Suprapubic skin (tissue), 4 donors: ENCODE results near the gene KIF16B. TPM values are rescaled to one million over a fixed set of nuclear protein-coding genes. Genes with fewer than 3 reads are reported as not detected.

Source experiments
- DNase-seq, 2 donors: peaks; one replicate each; pipeline ENCODE4 v3.0.0-alpha.2; 2019; ENCODE audit warnings: low spot score in 2 of 2
- H3K27ac ChIP-seq: fragments of 200-600 bp; sonication (generic); one replicate; pipeline ENCODE4 v1.5.1; 2019
- H3K27me3 ChIP-seq: fragments of 200-600 bp; sonication (generic); one replicate; pipeline ENCODE4 v1.5.1; 2019
- H3K36me3 ChIP-seq: fragments of 200-600 bp; sonication (generic); one replicate; pipeline ENCODE4 v1.5.1; 2019
- H3K4me1 ChIP-seq: fragments of 200-600 bp; sonication (generic); one replicate; pipeline ENCODE4 v1.5.1; 2019
- H3K4me3 ChIP-seq: fragments of 200-600 bp; sonication (generic); one replicate; pipeline ENCODE4 v1.5.1; 2019; ENCODE audit warnings: mild to moderate bottlenecking
- H3K9me3 ChIP-seq: fragments of 200-600 bp; sonication (generic); one replicate; pipeline ENCODE4 v1.5.1; 2019
- CTCF ChIP-seq, 2 donors: fragments of 200-600 bp in 1 of 2; fragments of 450-650 bp in 1 of 2; sonication (generic) in 1 of 2; IDR thresholded peaks; one replicate each; pipeline ENCODE4 v1.5.1; 2016 to 2019; ENCODE audit warnings: antibody characterized with exemption in 2 of 2, mild to moderate bottlenecking in 1 of 2, moderate library complexity in 1 of 2
- EP300 ChIP-seq: sonication (generic); formaldehyde crosslinking; IDR thresholded peaks from one replicate; pipeline ENCODE4 v1.6.1; 2017; ENCODE audit warnings: antibody characterized with exemption
- POLR2A ChIP-seq, 2 donors: fragments of 450-650 bp; IDR thresholded peaks; one replicate each; pipeline ENCODE4 v1.6.1; 2017; ENCODE audit warnings: antibody characterized with exemption in 2 of 2, mild to moderate bottlenecking in 2 of 2, moderate library complexity in 2 of 2
- POLR2AphosphoS5 ChIP-seq, 3 donors: sonication (generic); formaldehyde crosslinking; IDR thresholded peaks; one replicate each; pipeline ENCODE4 v1.6.1; 2017; ENCODE audit warnings: antibody characterized with exemption in 3 of 3
- WGBS: methylation state at CpG from one replicate; pipeline ENCODE4 v1.1.5; 2018; 5-methylcytosine and 5-hydroxymethylcytosine counted together
- total RNA-seq, 4 donors: library from RNA; depleted of rRNA; stranded (reverse); fragments of >200 nt; gene quantifications; one replicate each; pipeline ENCODE4 v1.1.0, GENCODE V29; 2016

KIF16B gene
- total RNA-seq, 4 donors from 2014 or later: 23.7 to 64.0 (median 38.2) TPM

GRCh38 chr20:16437387-16437996 lies 135.8 kb downstream of the KIF16B start:
- Histone ChIP-seq H3K27ac (no peak overlapping the region), H3K27me3 (no peaks in the 10 kb centered on the region), H3K4me3 (no peak overlapping the region), H3K4me1 (no peaks in the 10 kb centered on the region), H3K36me3 (no peaks in the 10 kb centered on the region), H3K9me3 (no peaks in the 10 kb centered on the region)
- TF ChIP-seq POLR2AphosphoS5 (IDR thresholded peaks at IDR 0.05) (no peak), POLR2A (IDR thresholded peaks at IDR 0.05) (no peak), EP300 (no peak), CTCF (IDR thresholded peaks at IDR 0.05) (no peak)
- WGBS: 86% methylated on average over 7 of the region's 7 CpGs
- no peak for DNase-seq

GRCh38 chr20:16434062-16434664 lies 139.1 kb downstream of the KIF16B start:
- Histone ChIP-seq H3K4me3 (no peak overlapping the region), H3K9me3 (no peaks in the 10 kb centered on the region), H3K27me3 (no peaks in the 10 kb centered on the region), H3K27ac (no peak overlapping the region), H3K36me3 (peaks cover 5% of the 10 kb centered on the region), H3K4me1 (no peaks in the 10 kb centered on the region)
- TF ChIP-seq EP300: no peak
- peak in 1 of 2 donors; percentile 57 for TF ChIP-seq CTCF (IDR thresholded peaks at IDR 0.05)
- 85% methylated on average over 10 of the region's 10 CpGs for WGBS
- no peak for DNase-seq

GRCh38 chr20:16433293-16433580 lies 140.0 kb downstream of the KIF16B start:
- peaks cover 14% of the 10 kb centered on the region for H3K36me3 ChIP-seq
- H3K27ac ChIP-seq: no peak overlapping the region
- WGBS: 78% methylated on average over 2 of the region's 2 CpGs
- no peak for DNase-seq
- TF ChIP-seq POLR2A (IDR thresholded peaks at IDR 0.05) (no peak), EP300 (no peak), CTCF (IDR thresholded peaks at IDR 0.05) (no peak), POLR2AphosphoS5 (IDR thresholded peaks at IDR 0.05) (no peak)
- H3K9me3 ChIP-seq: no peaks in the 10 kb centered on the region
- H3K27me3 ChIP-seq: no peaks in the 10 kb centered on the region
- no peaks in the 10 kb centered on the region for H3K4me1 ChIP-seq
- no peak overlapping the region for H3K4me3 ChIP-seq

- Histone ChIP-seq H3K36me3 (peaks cover 20% of the 10 kb centered on the region), H3K27me3 (no peaks in the 10 kb centered on the region), H3K9me3 (no peaks in the 10 kb centered on the region), H3K4me1 (no peaks in the 10 kb centered on the region), H3K27ac (no peak overlapping the region), H3K4me3 (no peak overlapping the region)
- DNase-seq: no peak
- no peak for TF ChIP-seq POLR2AphosphoS5 (IDR thresholded peaks at IDR 0.05)
- no peak for TF ChIP-seq CTCF (IDR thresholded peaks at IDR 0.05)
- no peak for TF ChIP-seq EP300
- TF ChIP-seq POLR2A (IDR thresholded peaks at IDR 0.05): no peak
- 93% methylated on average over 8 of the region's 8 CpGs for WGBS
Measured at GRCh38 chr20:16432466-16433292, 140.6 kb downstream of the KIF16B start.

- H3K27me3 ChIP-seq: no peaks in the 10 kb centered on the region
Measured at GRCh38 chr20:16428112-16428511, 145.1 kb downstream of the KIF16B start.

More at GRCh38 chr20:16428112-16428511, 145.1 kb downstream of the KIF16B start:
- peaks cover 64% of the 10 kb centered on the region for H3K36me3 ChIP-seq
- no peak overlapping the region for H3K27ac ChIP-seq
- TF ChIP-seq EP300 (no peak), POLR2AphosphoS5 (IDR thresholded peaks at IDR 0.05) (no peak), POLR2A (IDR thresholded peaks at IDR 0.05) (no peak), CTCF (IDR thresholded peaks at IDR 0.05) (no peak)
- WGBS: 85% methylated on average over 1 of the region's 1 CpG
- no peak for DNase-seq
- no peak overlapping the region for H3K4me3 ChIP-seq
- H3K4me1 ChIP-seq: no peaks in the 10 kb centered on the region
- no peaks in the 10 kb centered on the region for H3K9me3 ChIP-seq
